Measurements from ENCODE around the gene VPS13D. TPM values are rescaled to one million over a fixed set of nuclear protein-coding genes. Genes with fewer than 3 reads are reported as not detected.

Gene VPS13D
- polyA plus RNA-seq, 1 of the 3 experiments (the other 2 are of a cell fraction) = 15.0 TPM

DNA sequence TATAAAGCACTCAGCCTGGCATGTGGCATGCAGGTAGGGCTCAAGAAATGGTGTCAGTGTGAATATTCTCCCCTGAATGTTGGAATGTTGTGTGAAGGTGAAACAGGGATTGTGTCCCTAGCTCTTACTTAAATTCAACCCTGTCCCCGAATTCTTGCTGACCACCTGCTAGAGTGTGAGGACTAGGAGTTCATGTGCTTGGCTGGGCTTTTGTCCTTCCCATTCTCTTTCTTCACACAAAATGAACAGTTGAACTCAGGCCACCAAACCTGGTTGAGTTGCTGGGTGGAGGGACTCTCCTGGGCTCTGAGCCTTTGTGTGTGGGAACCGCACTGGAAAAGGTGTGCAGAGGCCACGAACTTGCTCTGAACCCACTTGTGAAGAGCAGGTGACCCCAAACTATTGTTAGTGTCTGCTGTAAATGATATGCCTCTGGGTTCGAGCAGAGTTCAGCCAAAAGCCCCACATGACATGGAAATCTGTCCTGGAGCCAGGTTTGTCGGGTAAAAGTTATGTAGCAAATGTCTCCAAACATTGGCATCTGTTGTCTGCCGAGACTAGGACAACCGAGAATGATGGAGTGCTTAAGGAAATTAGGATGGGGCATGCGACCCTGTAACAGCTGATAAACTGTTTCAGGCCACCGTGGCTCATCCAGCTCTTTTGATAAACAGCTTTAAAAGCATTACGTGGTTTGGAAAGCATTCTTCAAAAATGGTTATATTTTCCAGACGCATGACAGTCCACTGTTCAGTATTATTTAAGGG is 243.9 kb downstream of the VPS13D start:
- H3K27ac ChIP-seq (ENCODE audit: low read depth in 2 of 2, low read length in 1 of 2) = peak overlapping the region in 1 of 2 experiments; percentile 95; a peak in 2 of 4 replicates
- H3K36me3 ChIP-seq (replicated peaks in 1 of 2; ENCODE audit: control insufficient read depth in 1 of 2, insufficient read depth in 2 of 2, low read length in 1 of 2) = no peaks in the 10 kb centered on the region
- H3K4me2 ChIP-seq = no peak overlapping the region
- no peaks in the 10 kb centered on the region for H3K27me3 ChIP-seq (ENCODE audit: insufficient read depth)
- peaks cover 7% of the 10 kb centered on the region for H3F3A ChIP-seq (replicated peaks; ENCODE audit: insufficient read depth)
- no peaks in the 10 kb centered on the region for H3K9me3 ChIP-seq
- WGBS (ENCODE audit: low lambda C conversion rate) = 50% methylated on average over 11 of the region's 11 CpGs
- no peaks in the 10 kb centered on the region for H4K20me1 ChIP-seq (ENCODE audit: insufficient read depth)
- H3K4me3 ChIP-seq (ENCODE audit: low read depth in 2 of 2, low read length in 1 of 2) = no peak overlapping the region
- no peak overlapping the region for H2AFZ ChIP-seq (ENCODE audit: low read depth)
- no peaks in the 10 kb centered on the region for H3K9me2 ChIP-seq
- CTCF ChIA-PET = interaction anchor here (0.8 to 1.1 kb wide), 2 partner anchors 9 to 98 kb away, joined by 3 read pairs; no protein-coding TSS in a partner anchor
- no peaks in the 10 kb centered on the region for H3K79me2 ChIP-seq (ENCODE audit: insufficient read depth)
- TF ChIP-seq, protein P1, sequence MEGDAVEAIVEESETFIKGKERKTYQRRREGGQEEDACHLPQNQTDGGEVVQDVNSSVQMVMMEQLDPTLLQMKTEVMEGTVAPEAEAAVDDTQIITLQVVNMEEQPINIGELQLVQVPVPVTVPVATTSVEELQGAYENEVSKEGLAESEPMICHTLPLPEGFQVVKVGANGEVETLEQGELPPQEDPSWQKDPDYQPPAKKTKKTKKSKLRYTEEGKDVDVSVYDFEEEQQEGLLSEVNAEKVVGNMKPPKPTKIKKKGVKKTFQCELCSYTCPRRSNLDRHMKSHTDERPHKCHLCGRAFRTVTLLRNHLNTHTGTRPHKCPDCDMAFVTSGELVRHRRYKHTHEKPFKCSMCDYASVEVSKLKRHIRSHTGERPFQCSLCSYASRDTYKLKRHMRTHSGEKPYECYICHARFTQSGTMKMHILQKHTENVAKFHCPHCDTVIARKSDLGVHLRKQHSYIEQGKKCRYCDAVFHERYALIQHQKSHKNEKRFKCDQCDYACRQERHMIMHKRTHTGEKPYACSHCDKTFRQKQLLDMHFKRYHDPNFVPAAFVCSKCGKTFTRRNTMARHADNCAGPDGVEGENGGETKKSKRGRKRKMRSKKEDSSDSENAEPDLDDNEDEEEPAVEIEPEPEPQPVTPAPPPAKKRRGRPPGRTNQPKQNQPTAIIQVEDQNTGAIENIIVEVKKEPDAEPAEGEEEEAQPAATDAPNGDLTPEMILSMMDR (IDR thresholded peaks at IDR 0.05) = no peak
- no peak for TF ChIP-seq EZH2phosphoT487 (IDR thresholded peaks at IDR 0.05; ENCODE audit: borderline replicate concordance, low read depth)
- peak; percentile 82; the same call in 1 of the 2 replicates for TF ChIP-seq FOXM1 (IDR thresholded peaks at IDR 0.05; ENCODE audit: low read depth)
- TF ChIP-seq RCOR1 (IDR thresholded peaks at IDR 0.05; ENCODE audit: low read length) = no peak
- TF ChIP-seq TEAD4 (IDR thresholded peaks at IDR 0.05; ENCODE audit: borderline replicate concordance, insufficient read depth) = peak; percentile 46; the same call in 1 of the 2 replicates
- TF ChIP-seq, protein P2, sequence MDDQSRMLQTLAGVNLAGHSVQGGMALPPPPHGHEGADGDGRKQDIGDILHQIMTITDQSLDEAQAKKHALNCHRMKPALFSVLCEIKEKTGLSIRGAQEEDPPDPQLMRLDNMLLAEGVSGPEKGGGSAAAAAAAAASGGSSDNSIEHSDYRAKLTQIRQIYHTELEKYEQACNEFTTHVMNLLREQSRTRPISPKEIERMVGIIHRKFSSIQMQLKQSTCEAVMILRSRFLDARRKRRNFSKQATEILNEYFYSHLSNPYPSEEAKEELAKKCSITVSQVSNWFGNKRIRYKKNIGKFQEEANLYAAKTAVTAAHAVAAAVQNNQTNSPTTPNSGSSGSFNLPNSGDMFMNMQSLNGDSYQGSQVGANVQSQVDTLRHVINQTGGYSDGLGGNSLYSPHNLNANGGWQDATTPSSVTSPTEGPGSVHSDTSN (IDR thresholded peaks at IDR 0.05) = peak; percentile 86
- peak; percentile 43 for TF ChIP-seq JUND (IDR thresholded peaks at IDR 0.05)
- peak; percentile 85 for TF ChIP-seq TCF12 (IDR thresholded peaks at IDR 0.05)
- peak; percentile 35; the same call in 1 of the 2 replicates for TF ChIP-seq POLR2AphosphoS5 (IDR thresholded peaks at IDR 0.05; ENCODE audit: low read depth, low read length)
- TF ChIP-seq RXRA (IDR thresholded peaks at IDR 0.05; ENCODE audit: borderline replicate concordance, low read depth) = peak; percentile 85
- no peak; the same call in 1 of the 2 replicates for TF ChIP-seq GATA2 (CRISPR knock-in tag; IDR thresholded peaks at IDR 0.05)
- peak; percentile 48 to 77; a peak in 3 of 4 replicates for TF ChIP-seq EP300 (IDR thresholded peaks at IDR 0.05; ENCODE audit: borderline replicate concordance in 1 of 2, low read depth in 1 of 2, low read length in 1 of 2)
- TF ChIP-seq NFIC (IDR thresholded peaks at IDR 0.05; ENCODE audit: borderline replicate concordance) = peak; percentile 62; the same call in 1 of the 2 replicates
- DNase-seq = no peak
- POLR2A ChIA-PET = no interaction called here
- H3K9ac ChIP-seq = no peak overlapping the region
- peaks cover 16 to 66% of the 10 kb centered on the region in 2 experiments for H3K4me1 ChIP-seq (ENCODE audit: control insufficient read depth in 1 of 2, insufficient read depth in 2 of 2, low read depth in 1 of 2, low read length in 1 of 2)

DNA sequence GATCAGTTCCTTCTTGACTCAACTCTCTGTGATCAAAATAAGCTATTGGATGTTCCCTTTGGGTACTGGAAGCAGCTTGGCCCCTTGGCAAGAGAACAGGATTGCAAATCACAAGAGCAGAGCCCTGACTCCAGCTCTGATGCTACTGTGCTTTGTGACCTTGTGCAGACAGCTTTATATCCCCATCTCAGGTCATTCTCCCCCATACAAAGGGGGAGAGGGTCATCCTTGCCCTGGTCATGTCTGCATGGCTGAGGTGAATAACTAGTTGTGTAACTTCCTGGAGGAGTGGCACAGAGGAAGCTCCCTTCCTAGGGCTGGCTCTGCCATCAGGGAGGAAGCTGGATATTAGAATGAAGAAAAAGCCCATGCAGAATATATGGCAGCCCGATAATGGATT is 245.3 kb downstream of the VPS13D start:
- no peaks in the 10 kb centered on the region for H3K36me3 ChIP-seq (replicated peaks in 1 of 2; ENCODE audit: control insufficient read depth in 1 of 2, insufficient read depth in 2 of 2, low read length in 1 of 2)
- no peaks in the 10 kb centered on the region for H3K9me3 ChIP-seq
- H3K4me3 ChIP-seq (ENCODE audit: low read depth in 2 of 2, low read length in 1 of 2) = no peak overlapping the region
- H3F3A ChIP-seq (replicated peaks; ENCODE audit: insufficient read depth) = peaks cover 7% of the 10 kb centered on the region
- ChIA-PET CTCF (interaction anchor here (1.1 to 3.4 kb wide), 3 partner anchors 8 to 143 kb away, joined by 3 to 11 read pairs (median 4); partner anchors contain the start of gene DHRS3), POLR2A (no interaction called here)
- no peaks in the 10 kb centered on the region for H3K27me3 ChIP-seq (ENCODE audit: insufficient read depth)
- H3K79me2 ChIP-seq (ENCODE audit: insufficient read depth) = no peaks in the 10 kb centered on the region
- no peak overlapping the region for H2AFZ ChIP-seq (ENCODE audit: low read depth)
- no peaks in the 10 kb centered on the region for H4K20me1 ChIP-seq (ENCODE audit: insufficient read depth)
- H3K4me2 ChIP-seq = no peak overlapping the region
- peaks cover 21 to 69% of the 10 kb centered on the region in 2 experiments for H3K4me1 ChIP-seq (ENCODE audit: control insufficient read depth in 1 of 2, insufficient read depth in 2 of 2, low read depth in 1 of 2, low read length in 1 of 2)
- DNase-seq = no peak
- H3K9ac ChIP-seq = no peak overlapping the region
- WGBS (ENCODE audit: low lambda C conversion rate) = 86% methylated on average over 1 of the region's 1 CpG
- H3K9me2 ChIP-seq = no peaks in the 10 kb centered on the region
- H3K27ac ChIP-seq (ENCODE audit: low read depth in 2 of 2, low read length in 1 of 2) = peak overlapping the region in 1 of 2 experiments; percentile 95; a peak in 2 of 4 replicates
- TF ChIP-seq YY1 (IDR thresholded peaks at IDR 0.05; ENCODE audit: low read depth) = no peak
- TF ChIP-seq RFX5 (IDR thresholded peaks at IDR 0.05; ENCODE audit: low read length) = no peak
- TF ChIP-seq, protein P3, sequence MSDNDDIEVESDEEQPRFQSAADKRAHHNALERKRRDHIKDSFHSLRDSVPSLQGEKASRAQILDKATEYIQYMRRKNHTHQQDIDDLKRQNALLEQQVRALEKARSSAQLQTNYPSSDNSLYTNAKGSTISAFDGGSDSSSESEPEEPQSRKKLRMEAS (IDR thresholded peaks at IDR 0.05; ENCODE audit: low read depth) = no peak
- TF ChIP-seq, protein P1 (IDR thresholded peaks at IDR 0.05) = no peak

All from SK-N-SH (cell line).